ENCODE measurements around the gene SIGLEC8.

Gene SIGLEC8

DNA sequence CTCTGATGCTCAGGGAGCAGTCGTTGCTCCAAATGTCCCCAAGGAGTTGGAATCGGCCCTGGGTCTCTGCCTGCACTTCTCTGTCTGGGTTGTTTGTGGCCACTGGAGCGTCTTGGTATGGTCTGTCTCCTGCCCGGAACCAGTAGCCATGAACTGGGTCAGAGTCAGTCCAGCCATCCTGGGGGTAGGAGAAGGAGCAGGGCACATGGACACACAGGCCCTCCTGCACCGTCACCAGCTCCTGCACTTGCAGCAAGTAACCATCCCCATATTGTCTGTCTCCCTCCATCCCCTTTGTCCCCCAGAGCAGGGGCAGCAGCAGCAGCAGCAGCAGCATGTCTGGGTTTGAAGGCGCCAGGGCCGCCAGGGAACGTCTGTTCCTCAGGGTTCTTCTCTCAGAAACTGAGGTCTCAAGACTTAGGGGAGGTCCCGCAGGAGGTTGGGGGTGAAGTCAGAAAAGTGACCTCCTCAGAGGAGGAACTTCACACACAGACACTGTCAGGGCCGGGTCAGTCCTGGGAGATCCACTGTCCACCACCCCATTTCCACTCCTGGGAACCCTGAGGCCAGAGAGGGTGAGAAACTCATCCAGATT is at the start of gene SIGLEC8:
Gene SIGLEC8 (minus strand): TSS at position 404 of the 595 bp plus-strand sequence. CDS start 67 bp downstream, at position 337.
- H3K4me3 ChIP-seq (ENCODE audit: severe bottlenecking): no peak within 1 kb of the TSS
- no peak within 1 kb of the TSS for H3K27ac ChIP-seq (ENCODE audit: poor library complexity, severe bottlenecking)
- H3K4me1 ChIP-seq (ENCODE audit: insufficient read depth, poor library complexity, severe bottlenecking): no peaks in the 10 kb centered on the region
- no peak for DNase-seq (ENCODE audit: low spot score)
- ATAC-seq (ENCODE audit: low read depth): no peak
- H3K27me3 ChIP-seq (ENCODE audit: insufficient read depth, poor library complexity, severe bottlenecking): no peaks in the 10 kb centered on the region
- H3K9me3 ChIP-seq (ENCODE audit: severe bottlenecking): no peaks in the 10 kb centered on the region
- TF ChIP-seq, protein P1, sequence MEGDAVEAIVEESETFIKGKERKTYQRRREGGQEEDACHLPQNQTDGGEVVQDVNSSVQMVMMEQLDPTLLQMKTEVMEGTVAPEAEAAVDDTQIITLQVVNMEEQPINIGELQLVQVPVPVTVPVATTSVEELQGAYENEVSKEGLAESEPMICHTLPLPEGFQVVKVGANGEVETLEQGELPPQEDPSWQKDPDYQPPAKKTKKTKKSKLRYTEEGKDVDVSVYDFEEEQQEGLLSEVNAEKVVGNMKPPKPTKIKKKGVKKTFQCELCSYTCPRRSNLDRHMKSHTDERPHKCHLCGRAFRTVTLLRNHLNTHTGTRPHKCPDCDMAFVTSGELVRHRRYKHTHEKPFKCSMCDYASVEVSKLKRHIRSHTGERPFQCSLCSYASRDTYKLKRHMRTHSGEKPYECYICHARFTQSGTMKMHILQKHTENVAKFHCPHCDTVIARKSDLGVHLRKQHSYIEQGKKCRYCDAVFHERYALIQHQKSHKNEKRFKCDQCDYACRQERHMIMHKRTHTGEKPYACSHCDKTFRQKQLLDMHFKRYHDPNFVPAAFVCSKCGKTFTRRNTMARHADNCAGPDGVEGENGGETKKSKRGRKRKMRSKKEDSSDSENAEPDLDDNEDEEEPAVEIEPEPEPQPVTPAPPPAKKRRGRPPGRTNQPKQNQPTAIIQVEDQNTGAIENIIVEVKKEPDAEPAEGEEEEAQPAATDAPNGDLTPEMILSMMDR (IDR thresholded peaks at IDR 0.05; ENCODE audit: poor library complexity, severe bottlenecking): no peak
- H3K36me3 ChIP-seq (ENCODE audit: low read depth): no peaks in the 10 kb centered on the region

DNA sequence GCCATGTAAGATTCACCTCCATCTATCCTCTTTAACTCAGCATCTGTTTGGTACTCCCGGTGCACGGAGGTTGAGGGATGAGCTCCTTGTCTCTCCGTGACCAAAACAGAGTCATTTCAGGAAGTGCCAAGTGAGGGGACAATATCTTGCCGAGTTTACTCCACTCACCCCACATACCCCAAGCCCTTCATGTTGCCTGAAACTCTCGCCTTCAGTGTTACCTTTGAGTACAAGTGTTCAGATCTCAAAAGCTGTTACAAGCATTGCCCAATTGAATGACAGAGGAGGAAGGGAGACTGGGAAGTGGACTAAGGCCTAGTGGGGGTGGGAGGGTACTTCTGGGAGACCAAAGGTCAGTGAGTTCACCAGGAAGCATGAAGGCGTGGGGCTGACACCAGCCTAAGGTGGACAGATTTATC is 49.4 kb upstream of the SIGLEC8 start:
- no peaks in the 10 kb centered on the region for H3K9me3 ChIP-seq (ENCODE audit: severe bottlenecking)
- ATAC-seq (ENCODE audit: low read depth): no peak
- no peak for DNase-seq (ENCODE audit: low spot score)
- H3K36me3 ChIP-seq (ENCODE audit: low read depth): no peaks in the 10 kb centered on the region
- no peak overlapping the region for H3K4me3 ChIP-seq (ENCODE audit: severe bottlenecking)
- H3K27ac ChIP-seq (ENCODE audit: poor library complexity, severe bottlenecking): no peak overlapping the region
- H3K4me1 ChIP-seq (ENCODE audit: insufficient read depth, poor library complexity, severe bottlenecking): no peaks in the 10 kb centered on the region
- TF ChIP-seq, protein P1 (IDR thresholded peaks at IDR 0.05; ENCODE audit: poor library complexity, severe bottlenecking): no peak
- peaks cover 15% of the 10 kb centered on the region for H3K27me3 ChIP-seq (ENCODE audit: insufficient read depth, poor library complexity, severe bottlenecking)

DNA sequence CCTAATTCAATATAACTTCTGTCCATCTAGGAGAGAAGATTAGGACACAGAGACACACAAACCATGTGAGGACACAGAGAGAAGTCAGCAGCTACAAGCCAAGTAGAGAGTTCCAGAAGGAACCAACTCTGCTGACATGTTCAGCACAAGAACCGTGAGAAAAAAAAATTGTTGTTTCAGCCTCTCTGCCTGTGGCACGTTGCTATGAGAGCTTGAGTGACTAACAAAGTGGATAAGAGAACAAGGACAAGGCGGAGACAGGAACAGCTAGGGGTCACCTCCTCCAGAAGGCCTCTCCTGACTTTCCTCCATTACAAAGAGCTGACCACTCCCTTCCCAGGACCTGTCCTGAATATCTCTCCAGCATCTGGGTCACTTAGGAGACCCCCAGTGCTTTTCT is 48.9 kb upstream of the SIGLEC8 start:
- TF ChIP-seq, protein P1 (IDR thresholded peaks at IDR 0.05; ENCODE audit: poor library complexity, severe bottlenecking): no peak
- ATAC-seq (ENCODE audit: low read depth) (no peak), DNase-seq (ENCODE audit: low spot score) (no peak)
- no peak overlapping the region for H3K27ac ChIP-seq (ENCODE audit: poor library complexity, severe bottlenecking)
- H3K9me3 ChIP-seq (ENCODE audit: severe bottlenecking): no peaks in the 10 kb centered on the region
- H3K4me1 ChIP-seq (ENCODE audit: insufficient read depth, poor library complexity, severe bottlenecking): no peaks in the 10 kb centered on the region
- H3K27me3 ChIP-seq (ENCODE audit: insufficient read depth, poor library complexity, severe bottlenecking): peaks cover 11% of the 10 kb centered on the region
- H3K4me3 ChIP-seq (ENCODE audit: severe bottlenecking): no peak overlapping the region
- H3K36me3 ChIP-seq (ENCODE audit: low read depth): no peaks in the 10 kb centered on the region

DNA sequence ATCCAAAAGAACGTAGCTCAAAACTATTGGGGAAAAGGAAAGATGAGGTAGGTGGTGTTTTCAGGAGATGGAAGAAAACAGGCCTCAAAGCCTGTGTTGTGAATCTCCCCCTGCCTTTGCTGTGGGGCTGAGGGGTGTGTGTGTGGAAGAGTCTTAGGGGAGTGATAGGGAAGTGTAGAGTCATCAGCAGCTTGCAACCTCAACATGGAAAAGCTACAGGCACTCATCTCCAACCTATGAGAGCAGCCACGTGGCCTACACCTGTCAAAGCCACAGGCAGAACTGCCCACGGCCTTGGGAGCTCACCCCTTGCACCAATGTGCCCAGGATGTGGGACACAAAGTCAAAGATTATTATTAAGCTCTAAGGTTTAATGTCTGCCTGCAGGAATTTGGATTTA is 47.6 kb upstream of the SIGLEC8 start:
- no peaks in the 10 kb centered on the region for H3K9me3 ChIP-seq (ENCODE audit: severe bottlenecking)

DNA sequence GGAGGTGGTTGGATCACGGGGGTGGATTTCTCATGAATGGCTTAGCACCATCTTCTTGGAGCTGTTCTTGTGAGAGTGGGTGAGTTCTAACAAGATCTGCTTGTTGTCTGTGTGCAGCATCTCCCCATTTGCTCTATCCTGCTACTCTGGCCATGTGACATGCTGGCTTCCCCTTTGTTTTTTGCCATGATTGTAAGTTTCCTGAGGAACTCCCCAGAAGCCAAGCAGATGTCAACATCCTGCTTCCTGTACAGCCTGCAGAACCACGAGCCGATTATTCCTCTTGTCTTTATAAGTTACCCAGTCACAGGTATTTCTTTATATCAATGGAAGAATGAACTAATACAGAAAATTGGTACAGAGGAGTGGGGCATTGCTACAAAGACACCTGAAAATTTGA is 45.6 kb upstream of the SIGLEC8 start:
- H3K4me3 ChIP-seq (ENCODE audit: severe bottlenecking): no peak overlapping the region
- H3K4me1 ChIP-seq (ENCODE audit: insufficient read depth, poor library complexity, severe bottlenecking): no peaks in the 10 kb centered on the region
- H3K9me3 ChIP-seq (ENCODE audit: severe bottlenecking): no peaks in the 10 kb centered on the region
- H3K27me3 ChIP-seq (ENCODE audit: insufficient read depth, poor library complexity, severe bottlenecking): no peaks in the 10 kb centered on the region
- TF ChIP-seq, protein P1 (IDR thresholded peaks at IDR 0.05; ENCODE audit: poor library complexity, severe bottlenecking): no peak
- no peak for ATAC-seq (ENCODE audit: low read depth)
- no peak for DNase-seq (ENCODE audit: low spot score)
- no peaks in the 10 kb centered on the region for H3K36me3 ChIP-seq (ENCODE audit: low read depth)
- no peak overlapping the region for H3K27ac ChIP-seq (ENCODE audit: poor library complexity, severe bottlenecking)

More for the DNA sequence above, 47.6 kb upstream of the SIGLEC8 start:
- Histone ChIP-seq H3K4me1 (ENCODE audit: insufficient read depth, poor library complexity, severe bottlenecking) (no peaks in the 10 kb centered on the region), H3K36me3 (ENCODE audit: low read depth) (no peaks in the 10 kb centered on the region), H3K27me3 (ENCODE audit: insufficient read depth, poor library complexity, severe bottlenecking) (no peaks in the 10 kb centered on the region), H3K27ac (ENCODE audit: poor library complexity, severe bottlenecking) (no peak overlapping the region), H3K4me3 (ENCODE audit: severe bottlenecking) (no peak overlapping the region)
- DNase-seq (ENCODE audit: low spot score): no peak
- ATAC-seq (ENCODE audit: low read depth): no peak
- TF ChIP-seq, protein P1 (IDR thresholded peaks at IDR 0.05; ENCODE audit: poor library complexity, severe bottlenecking): no peak
